GM12878 (cell line): ENCODE data around the gene VDR. TPM values are rescaled to one million over a fixed set of nuclear protein-coding genes. Genes with fewer than 3 reads are reported as not detected.

Experiments used
- ATAC-seq: fragments of 200-7000 bp; cut with Tn5 transposase; 3 replicates; pipeline ENCODE4 v1.9.1; 2020; ENCODE audit warnings: mild to moderate bottlenecking, moderate library complexity
- BruUV-seq: library from RNA; stranded (reverse); fragments of 400-500 nt; replicated peaks from 2 replicates; lab custom pipeline; 2021; lab: Mats Ljungman, UMichigan
- CTCF ChIA-PET: fragments of 300-600 bp; sonication (Branson Sonifier 250); formaldehyde crosslinking; extraction: SDS; loops from one replicate; lab custom pipeline; 2021; ENCODE audit warnings: inconsistent platforms; lab: Yijun Ruan, JAX
- POLR2A ChIA-PET: fragments of 350-600 bp; formaldehyde crosslinking; extraction: SDS; loops from one replicate; lab custom pipeline; 2021; ENCODE audit warnings: inconsistent platforms; lab: Charles Lee
- RAD21 ChIA-PET: fragments of 300-600 bp; sonication (Branson Sonifier 250); formaldehyde crosslinking; loops from one replicate; lab custom pipeline; 2023; ENCODE audit warnings: antibody characterized with exemption; ENCODE audit not compliant: unreplicated experiment; lab: Charles Lee
- SMC1A ChIA-PET: fragments of 300-600 bp; sonication (Branson Sonifier 250); formaldehyde crosslinking; loops from one replicate; lab custom pipeline; 2023; ENCODE audit not compliant: unreplicated experiment, uncharacterized antibody; lab: Charles Lee
- DNase-seq: peaks from one replicate; pipeline ENCODE4 v3.0.0-alpha.2; 2011; ENCODE audit warnings: low read depth, low spot score
- FAIRE-seq: peaks from 3 replicates; lab custom pipeline; 2011; peaks lifted over from hg19 to GRCh38; lab: Jason Lieb, UNC
- H2AFZ ChIP-seq: 2 replicates; pipeline ENCODE4 v1.6.0; 2011; ENCODE audit warnings: low read depth, low read length, control low read depth; ENCODE audit not compliant: control insufficient read depth
- H3K27ac ChIP-seq: 2 replicates; pipeline ENCODE4 v1.5.1; 2011; ENCODE audit warnings: control low read depth; ENCODE audit not compliant: control insufficient read depth, insufficient read depth
- H3K27me3 ChIP-seq, 2 experiments: replicated peaks in 1 of 2; 2 replicates each; pipeline versions ENCODE4 v1.6.0 to v1.6.1; 2011; ENCODE audit warnings: low read length in 1 of 2; ENCODE audit not compliant: control insufficient read depth in 2 of 2, insufficient read depth in 2 of 2
- H3K36me3 ChIP-seq, 2 experiments: 2 replicates each; pipeline ENCODE4 v1.5.1; 2011; ENCODE audit warnings: low read length in 1 of 2; ENCODE audit not compliant: control insufficient read depth in 2 of 2, insufficient read depth in 2 of 2
- H3K4me1 ChIP-seq: 2 replicates; pipeline ENCODE4 v1.6.1; 2011; ENCODE audit warnings: mild to moderate bottlenecking, low read length, moderate library complexity, mixed read lengths; ENCODE audit not compliant: control insufficient read depth, insufficient read depth
- H3K4me2 ChIP-seq: 2 replicates; pipeline ENCODE4 v1.6.0; 2011; ENCODE audit warnings: control low read depth; ENCODE audit not compliant: control insufficient read depth, insufficient read depth
- H3K4me3 ChIP-seq: fragments of 200-600 bp; sonication (generic); 2 replicates; pipeline ENCODE4 v1.5.1; 2016
- H3K79me2 ChIP-seq: 2 replicates; pipeline ENCODE4 v1.6.0; 2011; ENCODE audit warnings: low read length; ENCODE audit not compliant: control insufficient read depth, insufficient read depth
- H3K9ac ChIP-seq: 2 replicates; pipeline ENCODE4 v1.8.0; 2011; ENCODE audit warnings: low read length, control low read depth, mixed read lengths; ENCODE audit not compliant: control insufficient read depth, insufficient read depth
- H3K9me3 ChIP-seq: replicated peaks from 3 replicates; pipeline ENCODE4 v1.5.1; 2011; ENCODE audit warnings: mild to moderate bottlenecking, low read length; ENCODE audit not compliant: control insufficient read depth, insufficient read depth
- H4K20me1 ChIP-seq: 2 replicates; pipeline ENCODE4 v1.6.0; 2011; ENCODE audit not compliant: control insufficient read depth, insufficient read depth
- BMI1 ChIP-seq: fragments of 450-650 bp; IDR thresholded peaks from 2 replicates; pipeline ENCODE4 v1.6.1; 2016; ENCODE audit warnings: mild to moderate bottlenecking, moderate library complexity, borderline replicate concordance
- GABPA ChIP-seq: IDR thresholded peaks from 2 replicates; pipeline ENCODE4 v1.6.1; 2014; ENCODE audit warnings: antibody characterized with exemption, low read depth, mild to moderate bottlenecking, inconsistent platforms
- GATAD2B ChIP-seq: fragments of 450-650 bp; conservative IDR thresholded peaks from 2 replicates; pipeline ENCODE4 v1.6.1; 2017; ENCODE audit warnings: low read depth, mild to moderate bottlenecking, moderate library complexity
- HSF1 ChIP-seq: fragments of 150-350 bp; IDR thresholded peaks from 2 replicates; pipeline ENCODE4 v1.6.1; 2014; ENCODE audit warnings: mild to moderate bottlenecking, low read depth, low read length
- IRF3 ChIP-seq: fragments of 450-650 bp; IDR thresholded peaks from 2 replicates; pipeline ENCODE4 v1.6.1; 2014; ENCODE audit warnings: mild to moderate bottlenecking
- IRF4 ChIP-seq: IDR thresholded peaks from 2 replicates; pipeline ENCODE4 v1.6.1; 2011; ENCODE audit warnings: low read depth, low read length
- LARP7 ChIP-seq: fragments of 450-650 bp; IDR thresholded peaks from 2 replicates; pipeline ENCODE4 v1.6.1; 2017; ENCODE audit warnings: mild to moderate bottlenecking
- POLR2A ChIP-seq: IDR thresholded peaks from 2 replicates; pipeline ENCODE4 v1.6.1; 2011; ENCODE audit warnings: low read depth, mild to moderate bottlenecking, low read length
- SPI1 ChIP-seq: IDR thresholded peaks from 2 replicates; pipeline ENCODE4 v1.6.1; 2011; ENCODE audit warnings: low read depth, mild to moderate bottlenecking, low read length, moderate library complexity, borderline replicate concordance; ENCODE audit not compliant: insufficient read depth
- STAT1 ChIP-seq: fragments of 450-650 bp; conservative IDR thresholded peaks from 2 replicates; pipeline ENCODE4 v1.6.1; 2014; ENCODE audit warnings: antibody characterized with exemption, mild to moderate bottlenecking
- TAF1 ChIP-seq: IDR thresholded peaks from 2 replicates; pipeline ENCODE4 v1.6.1; 2011; ENCODE audit warnings: mild to moderate bottlenecking, low read depth, low read length, borderline replicate concordance
- USF2 ChIP-seq: IDR thresholded peaks from 2 replicates; pipeline ENCODE4 v1.6.1; 2011; ENCODE audit warnings: low read depth, low read length, improper control_type of control experiment, borderline replicate concordance
- ZNF207 ChIP-seq: fragments of 450-650 bp; IDR thresholded peaks from 2 replicates; pipeline ENCODE4 v1.6.1; 2014; ENCODE audit warnings: antibody characterized with exemption, mild to moderate bottlenecking, borderline replicate concordance
- ZNF217 ChIP-seq: fragments of 450-650 bp; IDR thresholded peaks from 2 replicates; pipeline ENCODE4 v1.6.1; 2017; ENCODE audit warnings: antibody characterized with exemption, mild to moderate bottlenecking
- ZNF274 ChIP-seq: IDR thresholded peaks from one replicate; pipeline ENCODE4 v1.8.0; 2011; ENCODE audit not compliant: insufficient read length, insufficient read depth
- WGBS: methylation state at CpG from one replicate; pipeline ENCODE4 v1.1.6; 2016; ENCODE audit warnings: low lambda C conversion rate; ENCODE audit not compliant: insufficient replicate concordance, insufficient coverage; ENCODE audit errors: missing lambda C conversion rate; 5-methylcytosine and 5-hydroxymethylcytosine counted together
- in situ Hi-C: fragments of 300-500 bp; cut with MboI; formaldehyde crosslinking; loops from 9 replicates; pipeline ENCODE4 v1.14.3; 2018; ENCODE audit warnings: mixed read lengths
- intact Hi-C: fragments of 100-400 bp; cut with micrococcal nuclease; formaldehyde crosslinking; loops from one replicate; pipeline ENCODE4 v1.14.2; 2022; ENCODE audit not compliant: unreplicated experiment
- polyA plus RNA-seq, 11 experiments: library from polyadenylated mRNA; depleted of rRNA in 4 of 11; unstranded in 6 of 11; stranded (reverse) in 5 of 11; fragments of >200 nt; fragmentation: Nextera tagmentation in 4 of 11; fragmentation: Illumina TruSeq in 1 of 11; extraction: Ambion mirVana in 4 of 11; extraction: Trizol in 1 of 11; gene quantifications; 1 replicate in 1 of 11; 2 replicates in 10 of 11; pipeline versions ENCODE4 v1.2.1 to v1.2.3, GENCODE V29; 2011 to 2016; ENCODE audit warnings: inconsistent platforms in 2 of 11, missing spikeins in 2 of 11, low read depth in 1 of 11
- total RNA-seq, 4 experiments: library from RNA; depleted of rRNA in 3 of 4; stranded (reverse); fragments of >200 nt in 3 of 4; fragmentation: Illumina TruSeq in 1 of 4; extraction: Trizol in 1 of 4; gene quantifications; 2 replicates each; pipeline versions ENCODE4 v1.2.1 to v1.2.3, GENCODE V29; 2013 to 2021

VDR gene
- total and polyA plus RNA-seq, 10 of the 15 experiments (the other 5 are each of a cell fraction or from before 2014, with no cell fraction given) = 0.27 to 7.9 (median 3.0) TPM

- Histone ChIP-seq H3K27me3 (no peaks in the 10 kb centered on the region), H3K9me3 (no peaks in the 10 kb centered on the region), H3K9ac (no peak overlapping the region), H3K4me1 (peaks cover 10% of the 10 kb centered on the region), H4K20me1 (no peaks in the 10 kb centered on the region), H3K79me2 (no peaks in the 10 kb centered on the region), H3K4me2 (no peak overlapping the region)
- ATAC-seq (no peak), DNase-seq (no peak)
- 83% methylated on average over 4 of the region's 4 CpGs for WGBS
- ChIA-PET RAD21 (no interaction called here), SMC1A (no interaction called here)
- intact Hi-C loops = no loop called here
- no peak for TF ChIP-seq GABPA
- no peak for TF ChIP-seq IRF4
- no peak for TF ChIP-seq POLR2A
- no peak for TF ChIP-seq GATAD2B
- TF ChIP-seq IRF3 = no peak
- TF ChIP-seq, all 136 proteins: peak for 0
- FAIRE-seq = no peak
- CTCF ChIA-PET = no interaction called here
- no peak overlapping the region for H3K27ac ChIP-seq
- in situ Hi-C loops = no loop called here
- no peak overlapping the region for H3K4me3 ChIP-seq
- no TSS peak for BruUV-seq
- H3K36me3 ChIP-seq = no peaks in the 10 kb centered on the region; a peak in 1 of 4 replicates
- POLR2A ChIA-PET = no interaction called here
- no peak overlapping the region for H2AFZ ChIP-seq
Measured at GRCh38 chr12:47877081-47877480, 27.7 kb downstream of the VDR start.

GRCh38 chr12:47876440-47876960 is 28.3 kb downstream of the VDR start:
- no peaks in the 10 kb centered on the region; a peak in 1 of 4 replicates for H3K36me3 ChIP-seq
- POLR2A ChIA-PET = interaction anchor here (0.7 kb wide), 1 partner anchor 58 kb away, joined by 3 read pairs; no protein-coding TSS in a partner anchor
- H3K9me3 ChIP-seq = no peaks in the 10 kb centered on the region
- no peaks in the 10 kb centered on the region for H3K27me3 ChIP-seq
- RAD21 ChIA-PET = no interaction called here
- DNase-seq (no peak), ATAC-seq (no peak; the same call in 2 of the 3 replicates), FAIRE-seq (no peak)
- SMC1A ChIA-PET = interaction anchor here (9.0 kb wide), 1 partner anchor 8 kb away, joined by 118 read pairs; no protein-coding TSS in a partner anchor
- CTCF ChIA-PET = no interaction called here
- no peak overlapping the region for H3K9ac ChIP-seq
- in situ Hi-C loops = no loop called here
- no peaks in the 10 kb centered on the region for H4K20me1 ChIP-seq
- H3K79me2 ChIP-seq = no peaks in the 10 kb centered on the region
- H3K4me2 ChIP-seq = no peak overlapping the region
- no peak overlapping the region for H3K4me3 ChIP-seq
- H2AFZ ChIP-seq = no peak overlapping the region
- intact Hi-C loops = no loop called here
- BruUV-seq = no TSS peak
- H3K4me1 ChIP-seq = peaks cover 5% of the 10 kb centered on the region
- H3K27ac ChIP-seq = no peak overlapping the region
- TF ChIP-seq HSF1 (no peak), TAF1 (no peak), STAT1 (no peak), BMI1 (no peak), ZNF217 (no peak), ZNF207 (no peak), USF2 (no peak), SPI1 (no peak), ZNF274 (no peak), LARP7 (no peak)
